Spleen (tissue), 11 donors: ENCODE data around the gene PLGLB2. TPM values are rescaled to one million over a fixed set of nuclear protein-coding genes. Genes with fewer than 3 reads are reported as not detected.
"Not testable (repeated sequence)": the region's sequence is repeated elsewhere in the genome, so short reads cannot be mapped to it uniquely, and the experiment has no call there.

Experiments used
- DNase-seq: peaks from one replicate; pipeline ENCODE4 v3.0.0-alpha.2; 2020
- H3K27ac ChIP-seq, 8 donors: fragments of 200-600 bp; sonication (generic) in 7 of 8; 1 replicate in 4 of 8; 2 replicates in 4 of 8; pipeline versions ENCODE4 v1.5.0 to v1.8.0; 2016 to 2021; ENCODE audit warnings: inconsistent platforms in 4 of 8, mild to moderate bottlenecking in 4 of 8, moderate library complexity in 1 of 8
- H3K27me3 ChIP-seq, 7 donors: fragments of 200-600 bp; sonication (generic) in 6 of 7; replicated peaks in 1 of 7; 1 replicate in 4 of 7; 2 replicates in 3 of 7; pipeline versions ENCODE4 v1.5.0 to v1.8.0; 2016 to 2021; ENCODE audit warnings: inconsistent platforms in 3 of 7, mild to moderate bottlenecking in 1 of 7
- H3K36me3 ChIP-seq, 6 donors: fragments of 200-600 bp; sonication (generic) in 5 of 6; 1 replicate in 4 of 6; 2 replicates in 2 of 6; pipeline versions ENCODE4 v1.5.0 to v1.8.0; 2016 to 2021; ENCODE audit warnings: inconsistent platforms in 2 of 6
- H3K4me1 ChIP-seq, 6 donors: fragments of 200-600 bp; sonication (generic) in 5 of 6; 1 replicate in 3 of 6; 2 replicates in 3 of 6; pipeline versions ENCODE4 v1.5.0 to v1.8.0; 2016 to 2021; ENCODE audit warnings: inconsistent platforms in 3 of 6
- H3K4me3 ChIP-seq, 8 donors: fragments of 200-600 bp; sonication (generic) in 7 of 8; 1 replicate in 4 of 8; 2 replicates in 4 of 8; pipeline versions ENCODE4 v1.5.0 to v1.8.0; 2016 to 2021; ENCODE audit warnings: inconsistent platforms in 4 of 8, mild to moderate bottlenecking in 4 of 8, moderate library complexity in 2 of 8
- H3K9me3 ChIP-seq, 8 donors: fragments of 200-600 bp; sonication (generic) in 7 of 8; 1 replicate in 4 of 8; 2 replicates in 4 of 8; pipeline versions ENCODE4 v1.5.0 to v1.8.0; 2016 to 2021; ENCODE audit warnings: inconsistent platforms in 4 of 8
- WGBS, 5 donors: extraction: QIAGEN DNeasy Blood & Tissue Kit in 3 of 5; methylation state at CpG; one replicate each; pipeline versions ENCODE4 v1.1.5 to v1.1.7; 2013 to 2018; 5-methylcytosine and 5-hydroxymethylcytosine counted together
- intact Hi-C: fragments of 100-400 bp; cut with DNase I; formaldehyde crosslinking; loops from one replicate; pipeline ENCODE4 v1.15.0; 2023; ENCODE audit warnings: low total_unique reads
- polyA plus RNA-seq, 3 donors: library from polyadenylated mRNA; stranded (reverse); fragments of 200-250 nt; gene quantifications; one replicate each; pipeline ENCODE4 v1.2.1, GENCODE V29; 2013
- total RNA-seq, 7 donors: library from RNA; depleted of rRNA in 3 of 7; stranded (reverse); fragments of >200 nt in 3 of 7; fragmentation: NEBNext Ultra II Directional in 4 of 7; extraction: Animal tissue kit (Norgen Biotek cat#: 25700) in 4 of 7; gene quantifications; one replicate each; pipeline versions ENCODE4 v1.1.0 to v1.2.1, GENCODE V29; 2016 to 2021
- donor health status: healthy with polysubstance abuse.
- donor health status: DM: no; HTN: no; CAD: no; lungs with moderate emphysema.
- donor health status: DM: no; HTN: no; CAD: no.
- donor health status: Bipolar disorder and iron deficiency.
- donor health status: healthy.
- donor health status: DM: no; HTN: no; CAD: no.
- donor health status: DM: yes; HTN: yes; CAD: no.

Gene PLGLB2
- total and polyA plus RNA-seq, 10 donors: 0.37 to 17.0 (median 3.0) TPM; not detected in 2

DNA sequence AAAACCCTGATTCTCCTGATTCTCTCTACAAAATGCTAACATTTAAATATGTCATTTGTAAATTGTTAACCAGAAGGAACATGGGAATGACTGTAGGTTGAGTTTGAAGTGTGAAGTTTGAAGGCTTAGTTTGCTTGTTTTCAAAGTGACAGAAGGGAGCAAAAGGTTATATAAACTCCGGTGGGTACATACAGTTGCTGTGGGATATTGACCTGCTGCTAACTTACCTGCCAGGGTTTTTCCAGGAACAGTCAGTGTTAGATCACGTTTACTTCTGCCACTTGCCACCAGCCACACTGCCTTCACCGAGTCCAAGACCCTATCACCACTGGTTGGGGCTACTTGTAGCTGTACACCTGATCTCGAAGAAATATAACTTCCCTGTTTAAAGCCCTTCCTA, 6.9 kb downstream of the PLGLB2 start:
- WGBS, 5 donors: 50 to 93% (median 87%) methylated on average over 1 to 3 of the region's 4 CpGs

More for the DNA sequence above, 6.9 kb downstream of the PLGLB2 start:
- H3K27ac ChIP-seq, H3K27me3 ChIP-seq, H3K9me3 ChIP-seq, H3K4me1 ChIP-seq, H3K36me3 ChIP-seq, H3K4me3 ChIP-seq, intact Hi-C loops, DNase-seq: not testable (repeated sequence)

Other genes starting within 250 kb of the PLGLB2 start
- 10 to 100 TPM in 3 of 7 donors, 1 to 10 TPM in 4; 2.6 to 24.2 (median 6.3) TPM for gene RGPD2, start 77.7 kb downstream of the PLGLB2 start, total RNA-seq
- 1 to 10 TPM; 1.5 to 3.2 (median 2.7) TPM for gene RGPD2, start 77.7 kb downstream of the PLGLB2 start, polyA plus RNA-seq